ENCODE data around the gene RIMBP2.
A peak's percentile ranks its signal among the peaks of the same experiment; 100 is the strongest.

RIMBP2 gene

DNA sequence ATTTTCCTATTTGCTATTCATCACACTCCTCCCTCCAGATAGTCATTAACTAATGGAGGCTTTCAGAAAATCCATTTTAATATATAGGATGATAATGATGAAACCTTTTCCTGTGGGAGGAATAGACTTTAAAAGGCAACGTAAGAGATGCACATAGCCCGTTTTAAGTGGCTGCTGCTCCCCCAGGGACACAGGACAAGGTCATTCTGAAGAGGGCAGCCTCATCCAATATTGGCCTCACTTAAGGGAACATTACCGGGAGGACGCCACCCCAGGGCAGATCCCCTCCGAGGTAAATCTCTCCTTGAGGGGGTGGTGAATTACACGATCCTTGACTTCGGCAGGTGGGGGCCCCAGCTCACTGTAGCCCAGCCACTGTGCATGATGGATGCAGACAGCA is 246.5 kb downstream of the RIMBP2 start:
- Histone ChIP-seq H3K9ac (no peak overlapping the region), H3K9me3 (ENCODE audit: control insufficient read depth, low read length) (no peaks in the 10 kb centered on the region), H2AFZ (no peak overlapping the region), H3K79me2 (peaks cover 72% of the 10 kb centered on the region), H3K4me2 (ENCODE audit: low read length) (no peak overlapping the region), H3K27ac (no peak overlapping the region), H3K4me1 (peaks cover 73% of the 10 kb centered on the region), H3K36me3 (ENCODE audit: control insufficient read depth, insufficient read depth, low read length) (no peaks in the 10 kb centered on the region), H3K27me3 (ENCODE audit: control insufficient read depth, insufficient read depth, low read length) (no peaks in the 10 kb centered on the region), H3K4me3 (ENCODE audit: low read depth, low read length) (no peak overlapping the region)
- TF ChIP-seq, protein P1, sequence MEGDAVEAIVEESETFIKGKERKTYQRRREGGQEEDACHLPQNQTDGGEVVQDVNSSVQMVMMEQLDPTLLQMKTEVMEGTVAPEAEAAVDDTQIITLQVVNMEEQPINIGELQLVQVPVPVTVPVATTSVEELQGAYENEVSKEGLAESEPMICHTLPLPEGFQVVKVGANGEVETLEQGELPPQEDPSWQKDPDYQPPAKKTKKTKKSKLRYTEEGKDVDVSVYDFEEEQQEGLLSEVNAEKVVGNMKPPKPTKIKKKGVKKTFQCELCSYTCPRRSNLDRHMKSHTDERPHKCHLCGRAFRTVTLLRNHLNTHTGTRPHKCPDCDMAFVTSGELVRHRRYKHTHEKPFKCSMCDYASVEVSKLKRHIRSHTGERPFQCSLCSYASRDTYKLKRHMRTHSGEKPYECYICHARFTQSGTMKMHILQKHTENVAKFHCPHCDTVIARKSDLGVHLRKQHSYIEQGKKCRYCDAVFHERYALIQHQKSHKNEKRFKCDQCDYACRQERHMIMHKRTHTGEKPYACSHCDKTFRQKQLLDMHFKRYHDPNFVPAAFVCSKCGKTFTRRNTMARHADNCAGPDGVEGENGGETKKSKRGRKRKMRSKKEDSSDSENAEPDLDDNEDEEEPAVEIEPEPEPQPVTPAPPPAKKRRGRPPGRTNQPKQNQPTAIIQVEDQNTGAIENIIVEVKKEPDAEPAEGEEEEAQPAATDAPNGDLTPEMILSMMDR (IDR thresholded peaks at IDR 0.05) = no peak

- no peak overlapping the region for H3K4me3 ChIP-seq (ENCODE audit: low read depth, low read length)
- no peaks in the 10 kb centered on the region for H3K27me3 ChIP-seq (ENCODE audit: control insufficient read depth, insufficient read depth, low read length)
- no peak overlapping the region for H3K4me2 ChIP-seq (ENCODE audit: low read length)
- no peak overlapping the region for H3K27ac ChIP-seq
- H3K79me2 ChIP-seq = peaks cover 68% of the 10 kb centered on the region
- no peak overlapping the region for H3K9ac ChIP-seq
- H3K36me3 ChIP-seq (ENCODE audit: control insufficient read depth, insufficient read depth, low read length) = no peaks in the 10 kb centered on the region
- no peak overlapping the region for H2AFZ ChIP-seq
- H3K9me3 ChIP-seq (ENCODE audit: control insufficient read depth, low read length) = no peaks in the 10 kb centered on the region
- TF ChIP-seq, protein P1 (IDR thresholded peaks at IDR 0.05) = no peak
- peaks cover 73% of the 10 kb centered on the region for H3K4me1 ChIP-seq
Observed at GRCh38 chr12:130468700-130469245, 247.3 kb downstream of the RIMBP2 start.

GRCh38 chr12:130468186-130468585 is 247.9 kb downstream of the RIMBP2 start:
- Histone ChIP-seq H3K9me3 (ENCODE audit: control insufficient read depth, low read length) (no peaks in the 10 kb centered on the region), H3K4me1 (peaks cover 71% of the 10 kb centered on the region), H3K4me3 (ENCODE audit: low read depth, low read length) (no peak overlapping the region), H3K79me2 (peaks cover 62% of the 10 kb centered on the region), H3K36me3 (ENCODE audit: control insufficient read depth, insufficient read depth, low read length) (no peaks in the 10 kb centered on the region), H3K4me2 (ENCODE audit: low read length) (no peak overlapping the region), H3K27ac (peak overlapping the region; percentile 73), H3K9ac (no peak overlapping the region), H2AFZ (no peak overlapping the region), H3K27me3 (ENCODE audit: control insufficient read depth, insufficient read depth, low read length) (no peaks in the 10 kb centered on the region)
- TF ChIP-seq, protein P1 (IDR thresholded peaks at IDR 0.05) = no peak

- no peaks in the 10 kb centered on the region for H3K27me3 ChIP-seq (ENCODE audit: control insufficient read depth, insufficient read depth, low read length)
- H3K9me3 ChIP-seq (ENCODE audit: control insufficient read depth, low read length) = no peaks in the 10 kb centered on the region
- no peak overlapping the region for H3K4me3 ChIP-seq (ENCODE audit: low read depth, low read length)
- H3K9ac ChIP-seq = no peak overlapping the region
- no peak overlapping the region for H2AFZ ChIP-seq
- TF ChIP-seq, protein P1 (IDR thresholded peaks at IDR 0.05) = no peak
- H3K36me3 ChIP-seq (ENCODE audit: control insufficient read depth, insufficient read depth, low read length) = no peaks in the 10 kb centered on the region
- H3K4me2 ChIP-seq (ENCODE audit: low read length) = peak overlapping the region; percentile 6
- H3K27ac ChIP-seq = peak overlapping the region; percentile 73
- peaks cover 37% of the 10 kb centered on the region for H3K79me2 ChIP-seq
- H3K4me1 ChIP-seq = peaks cover 76% of the 10 kb centered on the region
Observed at GRCh38 chr12:130465626-130466025, 250.5 kb downstream of the RIMBP2 start.

GRCh38 chr12:130465046-130465445 is 251.1 kb downstream of the RIMBP2 start:
- Histone ChIP-seq H3K27ac (peak overlapping the region; percentile 73), H3K79me2 (peaks cover 31% of the 10 kb centered on the region), H3K27me3 (ENCODE audit: control insufficient read depth, insufficient read depth, low read length) (no peaks in the 10 kb centered on the region), H2AFZ (no peak overlapping the region), H3K4me1 (peaks cover 79% of the 10 kb centered on the region), H3K36me3 (ENCODE audit: control insufficient read depth, insufficient read depth, low read length) (no peaks in the 10 kb centered on the region), H3K4me3 (ENCODE audit: low read depth, low read length) (no peak overlapping the region), H3K9ac (no peak overlapping the region), H3K4me2 (ENCODE audit: low read length) (no peak overlapping the region), H3K9me3 (ENCODE audit: control insufficient read depth, low read length) (no peaks in the 10 kb centered on the region)
- TF ChIP-seq, protein P1 (IDR thresholded peaks at IDR 0.05) = no peak

Measured in parathyroid adenoma (tissue), 2 donors.